HAP-1 (cell line): Measurements from ENCODE around the gene TTLL1.

Source experiments
- DNase-seq, 2 experiments: peaks; one replicate each; pipeline ENCODE4 v3.0.0-alpha.2; 2016 to 2020; ENCODE audit warnings: low spot score in 2 of 2
- H3K27me3 ChIP-seq: fragments of 250-450 bp; sonication (Bioruptor Pico); 2 replicates; pipeline ENCODE4 v1.5.1; 2020; ENCODE audit warnings: low read depth, mild to moderate bottlenecking, moderate library complexity
- H3K36me3 ChIP-seq: fragments of 250-450 bp; sonication (Bioruptor Pico); replicated peaks from 2 replicates; pipeline ENCODE4 v1.5.1; 2020; ENCODE audit warnings: mild to moderate bottlenecking
- H3K4me1 ChIP-seq: fragments of 250-450 bp; sonication (Bioruptor Pico); 2 replicates; pipeline ENCODE4 v1.5.1; 2020; ENCODE audit warnings: mild to moderate bottlenecking
- H3K4me3 ChIP-seq: fragments of 250-450 bp; sonication (Bioruptor Pico); 2 replicates; pipeline ENCODE4 v1.5.1; 2020; ENCODE audit warnings: mild to moderate bottlenecking, moderate library complexity
- H3K9me3 ChIP-seq: fragments of 250-450 bp; sonication (Bioruptor Pico); 2 replicates; pipeline ENCODE4 v1.5.1; 2020; ENCODE audit warnings: mild to moderate bottlenecking, moderate library complexity
- in situ Hi-C: fragments of 300-500 bp; cut with MboI; formaldehyde crosslinking; loops from 3 replicates; pipeline ENCODE4 v1.14.3; 2020; ENCODE audit warnings: low sequenced_read_pairs, inconsistent platforms, mixed read lengths

Gene TTLL1

GRCh38 chr22:43100225-43100624, 11.0 kb upstream of the TTLL1 start:
- Histone ChIP-seq H3K36me3 (no peaks in the 10 kb centered on the region), H3K27me3 (no peaks in the 10 kb centered on the region), H3K4me1 (peaks cover 7% of the 10 kb centered on the region), H3K9me3 (no peaks in the 10 kb centered on the region), H3K4me3 (no peak overlapping the region)
- in situ Hi-C loops: no loop called here
- DNase-seq: no peak

GRCh38 chr22:43099095-43099494, 9.9 kb upstream of the TTLL1 start:
- Histone ChIP-seq H3K36me3 (no peaks in the 10 kb centered on the region), H3K27me3 (no peaks in the 10 kb centered on the region), H3K4me3 (no peak overlapping the region), H3K9me3 (no peaks in the 10 kb centered on the region), H3K4me1 (peaks cover 3% of the 10 kb centered on the region)
- in situ Hi-C loops: no loop called here
- no peak for DNase-seq

GRCh38 chr22:43098356-43098755, 9.2 kb upstream of the TTLL1 start:
- no peak for DNase-seq
- in situ Hi-C loops: no loop called here
- H3K9me3 ChIP-seq: no peaks in the 10 kb centered on the region

GRCh38 chr22:43096420-43096819, 7.2 kb upstream of the TTLL1 start:
- H3K4me3 ChIP-seq: no peak overlapping the region
- no peaks in the 10 kb centered on the region for H3K27me3 ChIP-seq
- H3K4me1 ChIP-seq: no peaks in the 10 kb centered on the region
- no peak for DNase-seq
- H3K9me3 ChIP-seq: no peaks in the 10 kb centered on the region
- no peaks in the 10 kb centered on the region for H3K36me3 ChIP-seq
- in situ Hi-C loops: no loop called here

More at GRCh38 chr22:43098356-43098755, 9.2 kb upstream of the TTLL1 start:
- Histone ChIP-seq H3K27me3 (no peaks in the 10 kb centered on the region), H3K4me1 (no peaks in the 10 kb centered on the region), H3K4me3 (no peak overlapping the region), H3K36me3 (no peaks in the 10 kb centered on the region)

GRCh38 chr22:43094551-43094950, 5.4 kb upstream of the TTLL1 start:
- no peak for DNase-seq
- Histone ChIP-seq H3K4me1 (0 out of 2 replicates have a peak, but pooled peaks cover 4% of the 10 kb centered on the region), H3K36me3 (no peaks in the 10 kb centered on the region), H3K27me3 (no peaks in the 10 kb centered on the region), H3K4me3 (no peak overlapping the region), H3K9me3 (no peaks in the 10 kb centered on the region)
- in situ Hi-C loops: no loop called here

GRCh38 chr22:43094085-43094484, 4.9 kb upstream of the TTLL1 start:
- no peak overlapping the region for H3K4me3 ChIP-seq
- in situ Hi-C loops: no loop called here
- DNase-seq: no peak
- H3K27me3 ChIP-seq: no peaks in the 10 kb centered on the region
- 0 out of 2 replicates have a peak, but pooled peaks cover 4% of the 10 kb centered on the region for H3K4me1 ChIP-seq
- H3K36me3 ChIP-seq: no peaks in the 10 kb centered on the region
- H3K9me3 ChIP-seq: no peaks in the 10 kb centered on the region

GRCh38 chr22:43092085-43092484, 2.9 kb upstream of the TTLL1 start:
- no peak overlapping the region for H3K4me3 ChIP-seq
- peaks cover 4% of the 10 kb centered on the region; the same call in 1 of the 2 replicates for H3K4me1 ChIP-seq
- in situ Hi-C loops: no loop called here
- DNase-seq: no peak
- H3K27me3 ChIP-seq: no peaks in the 10 kb centered on the region
- no peaks in the 10 kb centered on the region for H3K36me3 ChIP-seq
- no peaks in the 10 kb centered on the region for H3K9me3 ChIP-seq

- DNase-seq: peak; percentile 70
Observed at GRCh38 chr22:43090130-43090789, 1.1 kb upstream of the TTLL1 start.

GRCh38 chr22:43088627-43088983, 586 bp downstream of the TTLL1 start:
- peaks cover 4% of the 10 kb centered on the region; the same call in 1 of the 2 replicates for H3K4me1 ChIP-seq
- peak overlapping the region; percentile 66 for H3K4me3 ChIP-seq
- in situ Hi-C loops: no loop called here
- H3K9me3 ChIP-seq: no peaks in the 10 kb centered on the region
- no peaks in the 10 kb centered on the region for H3K36me3 ChIP-seq
- H3K27me3 ChIP-seq: no peaks in the 10 kb centered on the region
- no peak for DNase-seq

More at GRCh38 chr22:43090130-43090789, 1.1 kb upstream of the TTLL1 start:
- Histone ChIP-seq H3K27me3 (no peaks in the 10 kb centered on the region), H3K36me3 (no peaks in the 10 kb centered on the region), H3K4me3 (no peak overlapping the region), H3K9me3 (no peaks in the 10 kb centered on the region), H3K4me1 (peaks cover 4% of the 10 kb centered on the region; the same call in 1 of the 2 replicates)
- in situ Hi-C loops: no loop called here

GRCh38 chr22:43085658-43086606, 3.3 kb downstream of the TTLL1 start:
- H3K4me3 ChIP-seq: no peak overlapping the region
- no peaks in the 10 kb centered on the region for H3K27me3 ChIP-seq
- no peaks in the 10 kb centered on the region for H3K36me3 ChIP-seq
- no peaks in the 10 kb centered on the region for H3K9me3 ChIP-seq
- H3K4me1 ChIP-seq: peaks cover 4% of the 10 kb centered on the region; the same call in 1 of the 2 replicates
- in situ Hi-C loops: no loop called here
- DNase-seq: no peak

GRCh38 chr22:43081968-43082367, 7.2 kb downstream of the TTLL1 start:
- Histone ChIP-seq H3K4me3 (no peak overlapping the region), H3K27me3 (no peaks in the 10 kb centered on the region), H3K36me3 (no peaks in the 10 kb centered on the region), H3K9me3 (no peaks in the 10 kb centered on the region), H3K4me1 (no peaks in the 10 kb centered on the region)
- DNase-seq: no peak
- in situ Hi-C loops: no loop called here

GRCh38 chr22:43080616-43081015, 8.6 kb downstream of the TTLL1 start:
- Histone ChIP-seq H3K4me3 (no peak overlapping the region), H3K36me3 (no peaks in the 10 kb centered on the region), H3K9me3 (no peaks in the 10 kb centered on the region), H3K4me1 (no peaks in the 10 kb centered on the region), H3K27me3 (no peaks in the 10 kb centered on the region)
- DNase-seq: no peak
- in situ Hi-C loops: no loop called here

GRCh38 chr22:43079742-43080141, 9.4 kb downstream of the TTLL1 start:
- Histone ChIP-seq H3K9me3 (no peaks in the 10 kb centered on the region), H3K4me3 (no peak overlapping the region), H3K4me1 (no peaks in the 10 kb centered on the region), H3K36me3 (no peaks in the 10 kb centered on the region), H3K27me3 (no peaks in the 10 kb centered on the region)
- DNase-seq: no peak
- in situ Hi-C loops: no loop called here

GRCh38 chr22:43078522-43078921, 10.7 kb downstream of the TTLL1 start:
- H3K27me3 ChIP-seq: no peaks in the 10 kb centered on the region
- no peaks in the 10 kb centered on the region for H3K4me1 ChIP-seq
- DNase-seq: no peak
- no peak overlapping the region for H3K4me3 ChIP-seq
- in situ Hi-C loops: no loop called here
- H3K36me3 ChIP-seq: no peaks in the 10 kb centered on the region
- no peaks in the 10 kb centered on the region for H3K9me3 ChIP-seq
